ENCODE measurements around the gene KIF13A. TPM values are rescaled to one million over a fixed set of nuclear protein-coding genes. Genes with fewer than 3 reads are reported as not detected.

KIF13A gene
- total and polyA plus RNA-seq, 3 donors from 2014 or later = 20.8 to 28.7 (median 27.7) TPM

- Histone ChIP-seq H3K4me1 (no peaks in the 10 kb centered on the region), H3K36me3 (ENCODE audit: low read depth, missing control alignments) (no peaks in the 10 kb centered on the region), H3K27ac (no peak overlapping the region), H3K27me3 (no peaks in the 10 kb centered on the region), H3K9me3 (no peaks in the 10 kb centered on the region), H3K4me3 (no peak overlapping the region)
- DNase-seq = peak; percentile 49
- TF ChIP-seq CTCF (IDR thresholded peaks at IDR 0.05) (no peak), POLR2A (IDR thresholded peaks at IDR 0.05) (no peak)
- WGBS, 2 donors = 47 to 56% methylated on average over 6 of the region's 6 CpGs
- intact Hi-C loops (cut with DNase I; ENCODE audit: low total_unique reads) = no loop called here
Observed at GRCh38 chr6:17962436-17963031, 24.9 kb downstream of the KIF13A start.

- Histone ChIP-seq H3K27me3 (no peaks in the 10 kb centered on the region), H3K9me3 (no peaks in the 10 kb centered on the region), H3K36me3 (ENCODE audit: low read depth, missing control alignments) (no peaks in the 10 kb centered on the region), H3K27ac (no peak overlapping the region), H3K4me3 (no peak overlapping the region), H3K4me1 (no peaks in the 10 kb centered on the region)
- intact Hi-C loops (cut with DNase I; ENCODE audit: low total_unique reads) = no loop called here
- no peak for DNase-seq
- no peak for TF ChIP-seq POLR2A (IDR thresholded peaks at IDR 0.05)
- TF ChIP-seq CTCF (IDR thresholded peaks at IDR 0.05) = no peak
- WGBS, 2 donors = 50 to 51% methylated on average over 1 of the region's 1 CpG
Observed at GRCh38 chr6:17959302-17959701, 28.1 kb downstream of the KIF13A start.

GRCh38 chr6:17957904-17958620 lies 29.4 kb downstream of the KIF13A start:
- H3K27ac ChIP-seq = no peak overlapping the region
- no peaks in the 10 kb centered on the region for H3K9me3 ChIP-seq
- TF ChIP-seq POLR2A (IDR thresholded peaks at IDR 0.05) (no peak), CTCF (IDR thresholded peaks at IDR 0.05) (no peak)
- no peak overlapping the region for H3K4me3 ChIP-seq
- H3K36me3 ChIP-seq (ENCODE audit: low read depth, missing control alignments) = no peaks in the 10 kb centered on the region
- H3K27me3 ChIP-seq = no peaks in the 10 kb centered on the region
- intact Hi-C loops (cut with DNase I; ENCODE audit: low total_unique reads) = no loop called here
- no peak for DNase-seq
- no peaks in the 10 kb centered on the region for H3K4me1 ChIP-seq
- 86% methylated on average over 4 of the region's 4 CpGs for WGBS, 2 donors

- H3K27ac ChIP-seq = no peak overlapping the region
- no peak for DNase-seq
Observed at GRCh38 chr6:17957498-17957897, 29.9 kb downstream of the KIF13A start.

More at GRCh38 chr6:17957498-17957897, 29.9 kb downstream of the KIF13A start:
- Histone ChIP-seq H3K27me3 (no peaks in the 10 kb centered on the region), H3K4me3 (no peak overlapping the region), H3K9me3 (no peaks in the 10 kb centered on the region), H3K36me3 (ENCODE audit: low read depth, missing control alignments) (no peaks in the 10 kb centered on the region), H3K4me1 (no peaks in the 10 kb centered on the region)
- 25 to 80% methylated on average over 1 of the region's 1 CpG for WGBS, 2 donors
- no peak for TF ChIP-seq CTCF (IDR thresholded peaks at IDR 0.05)
- no peak for TF ChIP-seq POLR2A (IDR thresholded peaks at IDR 0.05)
- intact Hi-C loops (cut with DNase I; ENCODE audit: low total_unique reads) = no loop called here
